HUES6 (cell line): ENCODE measurements around the gene LDLRAD2.
A peak's percentile ranks its signal among the peaks of the same experiment; 100 is the strongest.
"Not testable (repeated sequence)": the region's sequence is repeated elsewhere in the genome, so short reads cannot be mapped to it uniquely, and the experiment has no call there.

Source experiments
- H3K27ac ChIP-seq: 2 replicates; pipeline ENCODE4 v1.7.0; 2013; ENCODE audit warnings: low read depth, mild to moderate bottlenecking, low read length, inconsistent platforms
- H3K27me3 ChIP-seq: 2 replicates; pipeline ENCODE4 v1.6.1; 2013; ENCODE audit warnings: low read length; ENCODE audit not compliant: control insufficient read depth, insufficient read depth
- H3K36me3 ChIP-seq: 2 replicates; pipeline ENCODE4 v1.6.1; 2013; ENCODE audit warnings: low read length; ENCODE audit not compliant: control insufficient read depth, insufficient read depth
- H3K4me1 ChIP-seq: 2 replicates; pipeline ENCODE4 v1.6.1; 2013; ENCODE audit warnings: low read length; ENCODE audit not compliant: control insufficient read depth, insufficient read depth
- H3K4me3 ChIP-seq: 2 replicates; pipeline ENCODE4 v1.5.1; 2013; ENCODE audit warnings: low read depth, low read length
- H3K9ac ChIP-seq: one replicate; pipeline ENCODE4 v1.6.1; 2013; ENCODE audit warnings: mild to moderate bottlenecking, low read length
- H3K9me3 ChIP-seq: 2 replicates; pipeline ENCODE4 v1.6.1; 2013; ENCODE audit warnings: low read depth, low read length; ENCODE audit not compliant: control insufficient read depth, insufficient read depth

Gene LDLRAD2

GRCh38 chr1:21783679-21784603, 28.1 kb upstream of the LDLRAD2 start:
- 0 out of 2 replicates have a peak, but pooled peaks cover 4% of the 10 kb centered on the region for H3K4me1 ChIP-seq

GRCh38 chr1:21785764-21786163, 26.3 kb upstream of the LDLRAD2 start:
- H3K9me3 ChIP-seq, H3K36me3 ChIP-seq, H3K27ac ChIP-seq, H3K9ac ChIP-seq, H3K4me1 ChIP-seq, H3K27me3 ChIP-seq, H3K4me3 ChIP-seq: not testable (repeated sequence)

More at GRCh38 chr1:21783679-21784603, 28.1 kb upstream of the LDLRAD2 start:
- Histone ChIP-seq H3K9me3 (no peaks in the 10 kb centered on the region), H3K4me3 (peak overlapping the region; percentile 89), H3K9ac (peak overlapping the region; percentile 98), H3K36me3 (no peaks in the 10 kb centered on the region), H3K27ac (peak overlapping the region; percentile 99), H3K27me3 (no peaks in the 10 kb centered on the region)

DNA sequence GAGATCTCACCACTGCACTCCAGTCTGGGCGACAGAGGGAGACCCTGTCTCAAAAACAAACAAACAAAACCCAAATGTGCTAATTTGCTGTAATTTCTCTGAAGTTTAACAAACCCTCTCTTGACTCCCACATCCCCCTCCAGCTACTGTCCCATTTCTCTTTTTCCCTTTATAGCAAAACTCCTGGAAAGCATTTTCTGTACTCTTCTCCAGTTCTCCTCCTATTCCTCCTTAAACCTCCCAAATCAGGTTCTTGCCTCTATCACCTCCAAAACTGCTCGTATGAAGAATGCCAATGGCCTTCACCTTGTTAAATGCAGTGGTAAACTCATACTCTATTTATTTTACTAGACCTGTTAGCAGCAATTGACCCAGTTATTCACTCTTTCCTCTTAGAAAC, 25.4 kb upstream of the LDLRAD2 start:
- Histone ChIP-seq H3K27ac (no peak overlapping the region), H3K9ac (no peak overlapping the region), H3K4me1 (0 out of 2 replicates have a peak, but pooled peaks cover 9% of the 10 kb centered on the region), H3K27me3 (no peaks in the 10 kb centered on the region), H3K4me3 (no peak overlapping the region), H3K36me3 (no peaks in the 10 kb centered on the region), H3K9me3 (no peaks in the 10 kb centered on the region)

- peaks cover 7% of the 10 kb centered on the region for H3K9me3 ChIP-seq
- H3K4me3 ChIP-seq = no peak overlapping the region
- H3K36me3 ChIP-seq = no peaks in the 10 kb centered on the region
- no peaks in the 10 kb centered on the region for H3K27me3 ChIP-seq
- H3K27ac ChIP-seq = no peak overlapping the region
- 0 out of 2 replicates have a peak, but pooled peaks cover 5% of the 10 kb centered on the region for H3K4me1 ChIP-seq
- no peak overlapping the region for H3K9ac ChIP-seq
Observed at GRCh38 chr1:21793104-21793503, 19.0 kb upstream of the LDLRAD2 start.

DNA sequence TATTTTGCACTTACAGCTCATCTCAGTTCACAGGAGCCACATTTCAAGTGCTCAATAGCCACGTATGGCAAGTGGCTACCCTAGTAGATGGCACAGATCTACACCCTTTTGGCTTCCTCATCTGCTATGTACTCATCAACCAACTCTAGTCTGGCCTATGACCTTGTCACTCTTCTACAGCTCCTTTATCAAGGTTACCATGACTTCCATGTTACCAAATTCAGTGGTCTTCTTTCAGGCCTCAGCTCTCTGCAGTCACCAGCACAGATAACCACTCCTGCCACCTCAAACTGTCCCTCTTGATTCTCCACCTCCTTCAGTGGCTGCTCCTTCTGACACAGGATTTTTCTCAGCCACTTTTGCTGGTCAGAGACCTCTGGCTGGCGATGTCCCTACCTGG, 17.4 kb upstream of the LDLRAD2 start:
- Histone ChIP-seq H3K4me3 (no peak overlapping the region), H3K9me3 (peaks cover 7% of the 10 kb centered on the region), H3K36me3 (no peaks in the 10 kb centered on the region), H3K27ac (no peak overlapping the region), H3K27me3 (no peaks in the 10 kb centered on the region), H3K9ac (no peak overlapping the region), H3K4me1 (0 out of 2 replicates have a peak, but pooled peaks cover 5% of the 10 kb centered on the region)

DNA sequence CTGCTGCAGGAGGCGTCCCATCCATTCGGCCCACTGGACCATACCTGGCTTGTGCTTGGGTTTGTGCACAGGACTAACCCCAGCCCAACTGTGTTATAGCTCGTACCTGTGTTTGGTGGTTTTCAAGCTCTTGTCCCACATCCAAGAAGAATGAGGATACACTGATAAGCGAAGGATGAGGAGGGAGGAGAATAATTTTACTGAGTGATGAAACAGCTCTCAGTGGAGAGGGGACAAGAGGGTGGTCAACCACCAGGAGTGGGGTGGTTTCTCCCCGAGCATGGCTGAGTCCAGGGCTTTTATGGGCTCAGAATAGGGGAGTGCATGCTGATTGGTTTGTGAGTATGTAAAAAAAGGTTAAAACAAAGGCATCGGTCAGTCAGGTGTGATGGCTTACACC, 17.0 kb upstream of the LDLRAD2 start:
- Histone ChIP-seq H3K9ac (no peak overlapping the region), H3K36me3 (no peaks in the 10 kb centered on the region), H3K27ac (no peak overlapping the region), H3K9me3 (peaks cover 7% of the 10 kb centered on the region), H3K27me3 (no peaks in the 10 kb centered on the region), H3K4me3 (no peak overlapping the region), H3K4me1 (0 out of 2 replicates have a peak, but pooled peaks cover under 1% of the 10 kb centered on the region)

DNA sequence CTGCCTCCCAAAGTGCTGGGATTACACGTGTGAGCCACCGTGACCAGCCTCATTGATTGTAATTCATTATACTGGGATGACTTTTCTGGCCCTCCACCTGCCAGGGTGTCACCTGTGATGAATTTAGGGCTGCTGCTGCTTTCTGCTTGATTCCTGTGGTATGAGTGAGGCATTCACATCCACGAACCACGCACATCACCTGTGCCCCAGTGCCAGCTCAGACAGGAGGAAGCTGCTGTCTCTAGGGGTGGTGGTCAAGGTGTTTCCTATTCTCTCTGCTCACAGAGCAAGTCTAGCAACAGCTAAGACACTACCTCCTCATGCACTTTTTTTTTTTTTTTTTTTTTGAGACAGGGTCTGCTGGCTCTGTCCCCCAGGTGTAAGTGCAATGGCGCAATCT, 12.3 kb upstream of the LDLRAD2 start:
- H3K4me3 ChIP-seq = no peak overlapping the region
- no peak overlapping the region for H3K27ac ChIP-seq
- H3K9ac ChIP-seq = no peak overlapping the region
- no peaks in the 10 kb centered on the region for H3K4me1 ChIP-seq
- peaks cover 5% of the 10 kb centered on the region for H3K9me3 ChIP-seq
- no peaks in the 10 kb centered on the region for H3K36me3 ChIP-seq
- no peaks in the 10 kb centered on the region for H3K27me3 ChIP-seq

DNA sequence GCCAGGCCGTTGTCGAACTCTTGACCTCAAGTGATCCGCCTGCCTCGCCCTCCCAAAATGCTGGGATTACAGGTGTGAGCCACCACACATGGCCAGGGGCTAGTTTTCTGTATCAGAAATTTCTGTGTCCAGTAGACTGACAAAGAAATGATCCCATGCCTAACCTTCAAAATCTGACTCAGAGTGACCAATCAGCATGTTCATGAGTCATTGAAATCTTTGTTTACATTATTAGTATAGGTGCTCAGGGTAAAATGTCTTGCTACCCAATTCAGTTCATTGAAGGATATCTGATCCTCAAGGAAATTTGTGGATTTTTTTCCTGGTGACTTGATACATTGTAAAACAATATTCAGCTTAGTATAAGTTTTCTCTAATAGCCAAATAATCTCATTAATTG, 11.0 kb upstream of the LDLRAD2 start:
- no peaks in the 10 kb centered on the region for H3K4me1 ChIP-seq
- H3K27ac ChIP-seq = no peak overlapping the region
- H3K36me3 ChIP-seq = no peaks in the 10 kb centered on the region
- no peak overlapping the region for H3K9ac ChIP-seq
- H3K4me3 ChIP-seq = no peak overlapping the region
- no peaks in the 10 kb centered on the region for H3K9me3 ChIP-seq
- no peaks in the 10 kb centered on the region for H3K27me3 ChIP-seq

DNA sequence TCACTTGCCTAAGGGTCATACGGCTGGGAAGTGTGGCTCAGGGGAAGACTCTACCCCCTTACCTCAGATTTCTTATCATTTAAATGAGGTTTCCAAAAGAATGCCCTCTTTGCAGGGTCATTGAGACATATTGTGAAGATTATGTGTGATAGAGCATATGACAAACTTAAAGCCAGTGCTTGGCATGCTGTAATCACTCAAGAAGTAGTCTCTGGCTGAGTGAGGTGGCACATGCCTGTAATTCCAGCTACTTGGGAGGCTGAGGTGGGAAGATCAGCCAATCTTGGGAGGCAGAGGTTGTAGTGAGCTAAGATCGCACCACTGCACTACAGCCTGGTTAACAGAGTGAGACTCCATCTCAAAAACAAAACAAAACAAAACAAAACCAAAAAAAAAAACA, 7.5 kb upstream of the LDLRAD2 start:
- Histone ChIP-seq H3K4me3 (no peak overlapping the region), H3K9me3 (no peaks in the 10 kb centered on the region), H3K4me1 (no peaks in the 10 kb centered on the region)

DNA sequence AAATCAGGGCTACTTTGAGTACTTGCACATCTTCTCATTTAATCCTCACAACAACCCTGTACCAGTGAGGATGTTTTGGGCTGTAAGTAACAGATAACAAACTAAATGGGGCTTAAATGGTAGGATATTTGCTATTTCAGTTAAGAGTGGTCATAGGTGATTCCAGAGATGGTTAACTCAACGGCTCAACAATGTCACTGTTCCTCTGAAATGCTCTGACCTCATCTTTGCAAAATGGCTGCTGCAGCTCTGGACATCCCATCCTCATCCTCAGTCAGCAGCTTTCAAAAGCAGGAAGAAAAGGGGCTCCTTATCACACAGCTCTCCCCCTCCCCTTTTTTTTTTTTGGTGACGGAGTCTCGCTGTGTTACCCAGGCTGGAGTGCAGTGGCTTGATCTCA, 1.5 kb downstream of the LDLRAD2 start:
- Histone ChIP-seq H3K36me3 (no peaks in the 10 kb centered on the region), H3K27ac (no peak overlapping the region), H3K9me3 (no peaks in the 10 kb centered on the region), H3K27me3 (peaks cover 5% of the 10 kb centered on the region; the same call in 1 of the 2 replicates), H3K4me1 (peaks cover 9% of the 10 kb centered on the region; the same call in 1 of the 2 replicates), H3K9ac (no peak overlapping the region), H3K4me3 (no peak overlapping the region)

More for the DNA sequence above, 7.5 kb upstream of the LDLRAD2 start:
- Histone ChIP-seq H3K36me3 (no peaks in the 10 kb centered on the region), H3K27ac (no peak overlapping the region), H3K27me3 (no peaks in the 10 kb centered on the region), H3K9ac (no peak overlapping the region)

DNA sequence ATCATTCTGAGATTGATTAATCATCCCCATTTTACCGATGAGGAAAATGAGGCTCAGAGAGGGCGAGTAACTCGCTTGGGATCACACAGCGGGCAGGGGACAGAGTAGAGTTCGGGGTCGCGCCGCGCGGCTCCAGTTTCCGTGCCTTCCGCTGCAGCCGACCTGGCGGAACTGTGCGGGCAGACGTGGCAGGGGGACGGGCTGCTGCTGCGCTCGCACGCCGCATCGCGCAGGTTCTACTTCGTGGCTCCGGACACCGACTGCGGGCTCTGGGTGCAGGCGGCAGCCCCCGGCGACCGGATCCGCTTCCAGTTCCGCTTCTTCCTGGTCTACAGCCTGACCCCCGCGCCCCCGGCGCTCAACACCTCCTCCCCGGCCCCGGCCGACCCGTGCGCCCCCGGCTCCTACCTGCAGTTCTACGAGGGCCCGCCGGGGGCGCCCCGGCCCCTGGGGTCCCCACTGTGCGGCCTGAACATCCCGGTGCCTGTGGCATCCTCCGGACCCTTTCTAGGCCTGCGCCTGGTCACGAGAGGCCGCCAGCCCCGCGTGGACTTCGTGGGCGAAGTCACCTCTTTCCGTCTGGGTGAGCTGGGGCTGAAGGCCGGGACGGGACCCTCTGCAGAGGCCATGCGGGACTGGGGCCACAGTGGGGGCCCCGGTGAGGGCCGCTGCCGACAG, 2.3 kb downstream of the LDLRAD2 start:
- Histone ChIP-seq H3K36me3 (no peaks in the 10 kb centered on the region), H3K4me3 (peak overlapping the region; percentile 68), H3K27ac (no peak overlapping the region), H3K9ac (peak overlapping the region; percentile 55), H3K4me1 (peaks cover 9% of the 10 kb centered on the region; the same call in 1 of the 2 replicates), H3K9me3 (no peaks in the 10 kb centered on the region), H3K27me3 (peaks cover 5% of the 10 kb centered on the region; the same call in 1 of the 2 replicates)
